ENCODE measurements around the gene ATP5ME. TPM values are rescaled to one million over a fixed set of nuclear protein-coding genes. Genes with fewer than 3 reads are reported as not detected.

Gene ATP5ME
- total and polyA plus RNA-seq, 2 experiments from 2014 or later, result 143 to 669 TPM

DNA sequence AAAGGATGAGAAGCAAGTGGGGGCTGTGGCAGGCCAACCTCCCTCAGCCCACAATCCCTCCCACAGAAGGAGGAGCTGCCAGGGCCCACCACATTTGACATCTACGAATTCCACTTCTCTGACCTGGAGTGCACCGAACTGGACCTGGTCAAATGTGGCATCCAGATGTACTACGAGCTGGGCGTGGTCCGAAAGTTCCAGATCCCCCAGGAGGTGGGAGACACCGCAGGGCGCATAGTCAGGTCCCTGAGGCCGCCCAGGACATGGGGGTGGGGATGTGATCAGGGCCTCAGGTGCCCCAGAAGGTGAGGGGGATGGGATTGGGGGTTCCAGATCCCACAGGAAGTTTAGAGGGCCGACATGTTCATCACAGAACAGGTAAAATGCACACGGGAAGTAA is 13.7 kb downstream of the ATP5ME start:
- Histone ChIP-seq H4K20me1 (ENCODE audit: insufficient read depth, poor library complexity, severe bottlenecking) (no peaks in the 10 kb centered on the region), H3K4me2 (no peak overlapping the region), H3K36me3 (replicated peaks; ENCODE audit: insufficient read depth, low read depth) (no peaks in the 10 kb centered on the region), H3K27me3 (no peaks in the 10 kb centered on the region), H3K79me2 (peaks cover 2% of the 10 kb centered on the region), H2AFZ (no peak overlapping the region), H3K4me1 (ENCODE audit: insufficient read depth) (peaks cover 12% of the 10 kb centered on the region), H3K27ac (no peak overlapping the region), H3K9me3 (ENCODE audit: low read depth) (no peaks in the 10 kb centered on the region), H3K4me3 (no peak overlapping the region), H3K9me2 (replicated peaks; ENCODE audit: insufficient read depth) (no peaks in the 10 kb centered on the region)
- WGBS (ENCODE audit: low lambda C conversion rate, missing lambda C conversion rate), result 95% methylated on average over 10 of the region's 10 CpGs
- no peak for DNase-seq (ENCODE audit: low spot score)
- TF ChIP-seq EZH2phosphoT487 (IDR thresholded peaks at IDR 0.05; ENCODE audit: low read depth, severe bottlenecking, unreplicated experiment) (no peak), CTCF (IDR thresholded peaks at IDR 0.05; ENCODE audit: poor library complexity) (no peak), EZH2 (IDR thresholded peaks at IDR 0.05; ENCODE audit: borderline replicate concordance) (no peak)

- H3K9me3 ChIP-seq (ENCODE audit: low read depth), result no peaks in the 10 kb centered on the region
- no peak overlapping the region for H3K27ac ChIP-seq
- DNase-seq (ENCODE audit: low spot score), result no peak
- H3K9me2 ChIP-seq (replicated peaks; ENCODE audit: insufficient read depth), result no peaks in the 10 kb centered on the region
- no peak overlapping the region for H3K4me2 ChIP-seq
- H3K36me3 ChIP-seq (replicated peaks; ENCODE audit: insufficient read depth, low read depth), result no peaks in the 10 kb centered on the region
- H2AFZ ChIP-seq, result no peak overlapping the region
- peaks cover 2% of the 10 kb centered on the region for H3K79me2 ChIP-seq
- 98% methylated on average over 8 of the region's 8 CpGs for WGBS (ENCODE audit: low lambda C conversion rate, missing lambda C conversion rate)
- H3K4me3 ChIP-seq, result no peak overlapping the region
- H3K4me1 ChIP-seq (ENCODE audit: insufficient read depth), result peaks cover 12% of the 10 kb centered on the region
- TF ChIP-seq EZH2phosphoT487 (IDR thresholded peaks at IDR 0.05; ENCODE audit: low read depth, severe bottlenecking, unreplicated experiment), result no peak
- no peak for TF ChIP-seq EZH2 (IDR thresholded peaks at IDR 0.05; ENCODE audit: borderline replicate concordance)
- no peak for TF ChIP-seq CTCF (IDR thresholded peaks at IDR 0.05; ENCODE audit: poor library complexity)
- H4K20me1 ChIP-seq (ENCODE audit: insufficient read depth, poor library complexity, severe bottlenecking), result no peaks in the 10 kb centered on the region
- no peaks in the 10 kb centered on the region for H3K27me3 ChIP-seq
These were observed 14.2 kb downstream of the ATP5ME start for GRCh38 chr4:659851-660250.

DNA sequence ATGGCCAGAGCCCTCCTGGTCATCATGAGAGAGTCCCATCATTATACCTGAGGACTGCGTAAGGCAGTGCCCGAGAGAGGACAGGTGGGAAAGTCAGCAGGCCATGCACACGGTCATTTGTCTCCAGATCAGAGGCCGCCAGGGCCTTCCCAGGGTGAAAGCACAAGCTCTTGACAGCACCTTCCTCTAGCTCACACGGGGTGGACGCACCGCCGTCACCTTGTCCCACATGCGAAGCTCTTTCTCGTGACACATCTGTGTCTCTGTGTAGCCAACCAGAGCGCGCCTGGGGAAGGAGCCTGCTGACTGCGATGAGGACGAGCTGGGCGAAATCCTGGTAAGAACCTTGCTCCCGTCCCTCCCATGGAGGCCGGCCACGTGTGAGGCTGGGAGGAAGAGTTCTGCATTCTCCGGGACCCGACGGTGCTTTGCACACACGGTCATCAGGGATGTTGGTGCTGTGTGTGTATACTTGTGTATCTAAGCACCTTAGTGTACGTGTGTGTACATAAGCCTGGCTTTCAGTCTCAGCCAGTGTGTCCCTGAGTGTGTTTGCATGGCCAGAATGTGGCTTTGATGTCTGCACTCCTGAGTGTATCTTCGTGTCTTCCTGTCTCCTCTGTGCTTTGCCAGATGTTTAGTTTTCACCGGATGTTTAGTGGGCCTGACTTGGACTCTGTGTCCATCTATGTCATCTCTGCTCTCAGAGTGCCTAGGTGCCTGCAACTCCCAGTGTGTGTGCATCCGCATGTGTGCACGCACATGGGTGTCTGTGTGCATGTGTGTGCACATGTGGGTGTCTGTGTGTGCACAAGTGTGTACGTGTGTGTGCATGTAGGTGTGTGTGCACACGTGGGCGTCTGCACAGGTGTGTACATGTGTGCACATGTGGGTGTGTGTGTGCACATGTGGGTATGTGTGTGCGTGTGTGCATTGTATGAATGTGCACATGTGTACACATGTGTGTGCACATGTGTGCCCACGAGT is 15.1 kb downstream of the ATP5ME start:
- Histone ChIP-seq H3K27me3 (no peaks in the 10 kb centered on the region), H3K27ac (no peak overlapping the region), H3K36me3 (replicated peaks; ENCODE audit: insufficient read depth, low read depth) (no peaks in the 10 kb centered on the region), H3K9me3 (ENCODE audit: low read depth) (no peaks in the 10 kb centered on the region), H3K4me2 (no peak overlapping the region), H3K4me1 (ENCODE audit: insufficient read depth) (peaks cover 6% of the 10 kb centered on the region), H2AFZ (no peak overlapping the region), H3K79me2 (no peaks in the 10 kb centered on the region), H4K20me1 (ENCODE audit: insufficient read depth, poor library complexity, severe bottlenecking) (no peaks in the 10 kb centered on the region), H3K4me3 (no peak overlapping the region), H3K9me2 (replicated peaks; ENCODE audit: insufficient read depth) (no peaks in the 10 kb centered on the region)
- TF ChIP-seq CTCF (IDR thresholded peaks at IDR 0.05; ENCODE audit: poor library complexity), result no peak
- no peak for TF ChIP-seq EZH2phosphoT487 (IDR thresholded peaks at IDR 0.05; ENCODE audit: low read depth, severe bottlenecking, unreplicated experiment)
- no peak for TF ChIP-seq EZH2 (IDR thresholded peaks at IDR 0.05; ENCODE audit: borderline replicate concordance)
- 89% methylated on average over 32 of the region's 32 CpGs for WGBS (ENCODE audit: low lambda C conversion rate, missing lambda C conversion rate)
- DNase-seq (ENCODE audit: low spot score), result no peak
